GM10248 (cell line): ENCODE results near the gene IFNA14.
"Not testable (repeated sequence)": the region's sequence is repeated elsewhere in the genome, so short reads cannot be mapped to it uniquely, and the experiment has no call there.

Experiments
- CTCF ChIA-PET: fragments of 300-600 bp; sonication (Branson Sonifier 250); formaldehyde crosslinking; extraction: SDS; loops from one replicate; lab custom pipeline; 2021; ENCODE audit warnings: antibody characterized with exemption; lab: Yijun Ruan, JAX
- POLR2A ChIA-PET: fragments of 350-650 bp; sonication (Branson Sonifier 250); formaldehyde crosslinking; extraction: SDS; loops from one replicate; lab custom pipeline; 2020; ENCODE audit warnings: antibody characterized with exemption; lab: Yijun Ruan, JAX
- DNase-seq: peaks from one replicate; pipeline ENCODE4 v3.0.0; 2012; ENCODE audit errors: extremely low spot score
- CTCF ChIP-seq: IDR thresholded peaks from 2 replicates; pipeline ENCODE4 v1.5.1; 2012; ENCODE audit warnings: mild to moderate bottlenecking, low read depth; ENCODE audit errors: extremely low read depth, missing control alignments, control extremely low read depth

IFNA14 gene

GRCh38 chr9:21251638-21252037, 11.8 kb upstream of the IFNA14 start:
- DNase-seq, result no peak
- no peak for TF ChIP-seq CTCF
- POLR2A ChIA-PET, result no interaction called here
- CTCF ChIA-PET, result interaction anchor here (0.8 to 5.3 kb wide), 13 partner anchors 11 to 542 kb away, joined by 3 to 27 read pairs (median 4); partner anchors contain the start of gene IFNA14

GRCh38 chr9:21251190-21251589, 11.4 kb upstream of the IFNA14 start:
- DNase-seq, result no peak
- ChIA-PET POLR2A (no interaction called here), CTCF (interaction anchor here (1.2 to 5.3 kb wide), 8 partner anchors 12 to 215 kb away, joined by 3 to 27 read pairs (median 4); no protein-coding TSS in a partner anchor)
- no peak for TF ChIP-seq CTCF

- TF ChIP-seq CTCF, result no peak
- POLR2A ChIA-PET, result no interaction called here
- CTCF ChIA-PET, result no interaction called here
- no peak for DNase-seq
Observed at GRCh38 chr9:21244836-21245235, 5.0 kb upstream of the IFNA14 start.

- DNase-seq, POLR2A ChIA-PET: not testable (repeated sequence)
- CTCF ChIA-PET, result interaction anchor here (0.6 to 3.6 kb wide), 17 partner anchors 15 to 572 kb away, joined by 3 to 27 read pairs (median 4); no protein-coding TSS in a partner anchor
Observed at GRCh38 chr9:21236360-21236714, 3.5 kb downstream of the IFNA14 start.

- DNase-seq, result peak; percentile 41
- TF ChIP-seq CTCF, result peak; percentile 87
- CTCF ChIA-PET, result interaction anchor here (0.6 to 3.6 kb wide), 27 partner anchors 8 to 573 kb away, joined by 3 to 27 read pairs (median 4); no protein-coding TSS in a partner anchor
- POLR2A ChIA-PET, result not testable (repeated sequence)
Observed at GRCh38 chr9:21235468-21236359, 4.1 kb downstream of the IFNA14 start.

- DNase-seq, result no peak
- CTCF ChIA-PET, result interaction anchor here (0.7 to 3.6 kb wide), 7 partner anchors 9 to 554 kb away, joined by 3 to 27 read pairs (median 5); no protein-coding TSS in a partner anchor
- TF ChIP-seq CTCF, result no peak
- POLR2A ChIA-PET, result no interaction called here
Observed at GRCh38 chr9:21234153-21234687, 5.6 kb downstream of the IFNA14 start.
